Spleen (tissue), 11 donors: ENCODE results near the gene PARVA. TPM values are rescaled to one million over a fixed set of nuclear protein-coding genes. Genes with fewer than 3 reads are reported as not detected.

Experiments used
- DNase-seq: peaks from one replicate; pipeline ENCODE4 v3.0.0-alpha.2; 2020
- H3K27ac ChIP-seq, 8 donors: fragments of 200-600 bp; sonication (generic) in 7 of 8; 1 replicate in 4 of 8; 2 replicates in 4 of 8; pipeline versions ENCODE4 v1.5.0 to v1.8.0; 2016 to 2021; ENCODE audit warnings: inconsistent platforms in 4 of 8, mild to moderate bottlenecking in 4 of 8, moderate library complexity in 1 of 8
- H3K27me3 ChIP-seq, 7 donors: fragments of 200-600 bp; sonication (generic) in 6 of 7; replicated peaks in 1 of 7; 1 replicate in 4 of 7; 2 replicates in 3 of 7; pipeline versions ENCODE4 v1.5.0 to v1.8.0; 2016 to 2021; ENCODE audit warnings: inconsistent platforms in 3 of 7, mild to moderate bottlenecking in 1 of 7
- H3K36me3 ChIP-seq, 6 donors: fragments of 200-600 bp; sonication (generic) in 5 of 6; 1 replicate in 4 of 6; 2 replicates in 2 of 6; pipeline versions ENCODE4 v1.5.0 to v1.8.0; 2016 to 2021; ENCODE audit warnings: inconsistent platforms in 2 of 6
- H3K4me1 ChIP-seq, 6 donors: fragments of 200-600 bp; sonication (generic) in 5 of 6; 1 replicate in 3 of 6; 2 replicates in 3 of 6; pipeline versions ENCODE4 v1.5.0 to v1.8.0; 2016 to 2021; ENCODE audit warnings: inconsistent platforms in 3 of 6
- H3K4me3 ChIP-seq, 8 donors: fragments of 200-600 bp; sonication (generic) in 7 of 8; 1 replicate in 4 of 8; 2 replicates in 4 of 8; pipeline versions ENCODE4 v1.5.0 to v1.8.0; 2016 to 2021; ENCODE audit warnings: inconsistent platforms in 4 of 8, mild to moderate bottlenecking in 4 of 8, moderate library complexity in 2 of 8
- H3K9me3 ChIP-seq, 8 donors: fragments of 200-600 bp; sonication (generic) in 7 of 8; 1 replicate in 4 of 8; 2 replicates in 4 of 8; pipeline versions ENCODE4 v1.5.0 to v1.8.0; 2016 to 2021; ENCODE audit warnings: inconsistent platforms in 4 of 8
- CTCF ChIP-seq, 11 experiments: fragments of 200-600 bp in 7 of 11; fragments of 450-650 bp in 4 of 11; sonication (generic) in 4 of 11; IDR thresholded peaks in 8 of 11; conservative IDR thresholded peaks in 3 of 11; 1 replicate in 7 of 11; 2 replicates in 4 of 11; pipeline versions ENCODE4 v1.4.0 to v1.8.0; 2016 to 2021; ENCODE audit warnings: antibody characterized with exemption in 11 of 11, inconsistent platforms in 4 of 11, mild to moderate bottlenecking in 1 of 11
- POLR2A ChIP-seq, 3 donors: fragments of 450-650 bp; IDR thresholded peaks; one replicate each; pipeline ENCODE4 v1.5.1; 2017; ENCODE audit warnings: antibody characterized with exemption in 3 of 3, mild to moderate bottlenecking in 1 of 3
- POLR2AphosphoS5 ChIP-seq, 3 donors: sonication (generic); formaldehyde crosslinking; IDR thresholded peaks; one replicate each; pipeline ENCODE4 v1.5.1; 2017; ENCODE audit warnings: antibody characterized with exemption in 3 of 3
- WGBS, 5 donors: extraction: QIAGEN DNeasy Blood & Tissue Kit in 3 of 5; methylation state at CpG; one replicate each; pipeline versions ENCODE4 v1.1.5 to v1.1.7; 2013 to 2018; 5-methylcytosine and 5-hydroxymethylcytosine counted together
- intact Hi-C: fragments of 100-400 bp; cut with DNase I; formaldehyde crosslinking; loops from one replicate; pipeline ENCODE4 v1.15.0; 2023; ENCODE audit warnings: low total_unique reads
- polyA plus RNA-seq, 3 donors: library from polyadenylated mRNA; stranded (reverse); fragments of 200-250 nt; gene quantifications; one replicate each; pipeline ENCODE4 v1.2.1, GENCODE V29; 2013
- total RNA-seq, 7 donors: library from RNA; depleted of rRNA in 3 of 7; stranded (reverse); fragments of >200 nt in 3 of 7; fragmentation: NEBNext Ultra II Directional in 4 of 7; extraction: Animal tissue kit (Norgen Biotek cat#: 25700) in 4 of 7; gene quantifications; one replicate each; pipeline versions ENCODE4 v1.1.0 to v1.2.1, GENCODE V29; 2016 to 2021
- donor health status: healthy with polysubstance abuse.
- donor health status: DM: no; HTN: no; CAD: no; lungs with moderate emphysema.
- donor health status: DM: no; HTN: no; CAD: no.
- donor health status: Bipolar disorder and iron deficiency.
- donor health status: healthy.
- donor health status: DM: no; HTN: no; CAD: no.
- donor health status: DM: yes; HTN: yes; CAD: no.

Gene PARVA
- total and polyA plus RNA-seq, 10 donors, result 3.8 to 56.6 (median 23.3) TPM

GRCh38 chr11:12531681-12532080, 154.3 kb downstream of the PARVA start:
- no peaks in the 10 kb centered on the region for H3K4me1 ChIP-seq
- DNase-seq, result no peak
- intact Hi-C loops, result no loop called here
- peaks cover 0 to 22% (median 0%) of the 10 kb centered on the region in 6 donors for H3K36me3 ChIP-seq
- peaks cover 0 to 4% (median 0%) of the 10 kb centered on the region in 7 donors for H3K27me3 ChIP-seq
- H3K27ac ChIP-seq, result no peak overlapping the region
- TF ChIP-seq POLR2AphosphoS5 (IDR thresholded peaks at IDR 0.05) (no peak), POLR2A (IDR thresholded peaks at IDR 0.05) (no peak), CTCF (IDR thresholded peaks at IDR 0.05 in 8 of 11, conservative IDR thresholded peaks at IDR 0.05 in 3 of 11) (no peak)
- WGBS, 5 donors, result 76 to 90% (median 85%) methylated on average over 3 of the region's 3 CpGs
- H3K4me3 ChIP-seq, result no peak overlapping the region
- H3K9me3 ChIP-seq, result no peaks in the 10 kb centered on the region

DNA sequence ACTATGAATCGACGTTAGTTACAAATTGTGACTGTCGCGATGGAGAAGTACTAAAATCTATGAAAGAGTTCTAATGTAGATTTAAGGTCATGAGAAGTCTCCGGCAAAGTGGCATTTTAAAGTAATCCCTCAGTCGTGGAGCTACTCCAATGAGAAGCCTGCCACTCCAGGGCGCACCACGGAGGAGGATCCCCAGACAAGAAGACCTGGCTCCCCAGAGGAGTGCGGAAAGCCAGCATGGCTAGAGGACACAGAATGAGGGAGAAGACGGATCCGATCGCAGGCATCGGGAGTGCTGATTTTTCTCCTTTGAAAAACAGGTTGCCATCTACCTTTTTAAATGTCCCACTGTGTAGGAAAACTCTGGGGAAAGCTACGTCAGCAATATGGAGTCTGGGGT, 155.2 kb downstream of the PARVA start:
- no peak for DNase-seq
- Histone ChIP-seq H3K36me3 (peaks cover 0 to 21% (median 0%) of the 10 kb centered on the region in 6 donors), H3K4me1 (no peaks in the 10 kb centered on the region), H3K9me3 (no peaks in the 10 kb centered on the region), H3K27me3 (peaks cover 0 to 4% (median 0%) of the 10 kb centered on the region in 7 donors), H3K4me3 (no peak overlapping the region), H3K27ac (no peak overlapping the region)
- WGBS, 5 donors, result 91 to 96% (median 93%) methylated on average over 14 of the region's 14 CpGs
- intact Hi-C loops, result no loop called here
- TF ChIP-seq POLR2A (IDR thresholded peaks at IDR 0.05) (no peak), POLR2AphosphoS5 (IDR thresholded peaks at IDR 0.05) (no peak), CTCF (IDR thresholded peaks at IDR 0.05 in 8 of 11, conservative IDR thresholded peaks at IDR 0.05 in 3 of 11) (no peak)

GRCh38 chr11:12534549-12534948, 157.2 kb downstream of the PARVA start:
- H3K4me3 ChIP-seq, result no peak overlapping the region
- peaks cover 0 to 4% (median 0%) of the 10 kb centered on the region in 7 donors for H3K27me3 ChIP-seq
- H3K27ac ChIP-seq, result no peak overlapping the region
- TF ChIP-seq POLR2AphosphoS5 (IDR thresholded peaks at IDR 0.05) (no peak), CTCF (IDR thresholded peaks at IDR 0.05 in 8 of 11, conservative IDR thresholded peaks at IDR 0.05 in 3 of 11) (no peak)
- intact Hi-C loops, result no loop called here
- no peaks in the 10 kb centered on the region for H3K9me3 ChIP-seq
- DNase-seq, result no peak
- WGBS, 5 donors, result 85 to 93% (median 92%) methylated on average over 2 of the region's 2 CpGs
- peaks cover 0 to 8% (median 0%) of the 10 kb centered on the region in 6 donors for H3K36me3 ChIP-seq
- H3K4me1 ChIP-seq, result no peaks in the 10 kb centered on the region

DNA sequence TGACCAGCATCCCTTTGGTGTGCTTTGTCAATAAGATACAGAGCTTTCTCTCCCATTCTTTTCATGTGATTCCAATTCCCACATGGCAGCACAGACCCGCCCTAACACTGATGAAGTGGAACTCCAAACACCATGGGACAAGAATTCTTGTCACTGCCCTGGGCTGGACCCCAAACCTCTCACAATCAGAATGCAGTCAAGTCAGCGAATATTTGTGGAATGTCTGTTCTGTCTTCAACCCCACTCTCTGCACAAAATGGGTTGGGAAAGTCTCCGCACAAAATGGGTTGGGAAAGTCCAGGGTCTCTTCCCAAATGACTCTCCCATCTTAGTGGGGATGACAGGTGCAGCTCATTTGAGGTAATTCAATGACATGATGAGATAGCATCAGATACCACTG, 157.9 kb downstream of the PARVA start:
- TF ChIP-seq POLR2AphosphoS5 (IDR thresholded peaks at IDR 0.05) (no peak), CTCF (IDR thresholded peaks at IDR 0.05 in 8 of 11, conservative IDR thresholded peaks at IDR 0.05 in 3 of 11) (no peak), POLR2A (IDR thresholded peaks at IDR 0.05) (no peak)
- 63 to 91% (median 86%) methylated on average over 3 of the region's 3 CpGs for WGBS, 5 donors
- DNase-seq, result no peak
- intact Hi-C loops, result no loop called here
- Histone ChIP-seq H3K27me3 (peaks cover 0 to 4% (median 0%) of the 10 kb centered on the region in 7 donors), H3K27ac (no peak overlapping the region), H3K4me3 (no peak overlapping the region), H3K4me1 (peaks cover 0 to under 1% (median 0%) of the 10 kb centered on the region in 6 donors), H3K36me3 (peaks cover 0 to 8% (median 0%) of the 10 kb centered on the region in 6 donors), H3K9me3 (no peaks in the 10 kb centered on the region)
